ENCODE data around the gene TTYH1.

Gene TTYH1

GRCh38 chr19:54418930-54419800 lies 3.9 kb downstream of the TTYH1 start:
- Histone ChIP-seq H3K4me3 (ENCODE audit: insufficient read length, low read depth) (no peak overlapping the region), H3K9ac (ENCODE audit: insufficient read length, low read depth) (peak overlapping the region; percentile 11), H3K9me3 (ENCODE audit: insufficient read depth, low read length) (peaks cover 9% of the 10 kb centered on the region; the same call in 1 of the 2 replicates), H3K4me1 (ENCODE audit: insufficient read depth, insufficient read length) (peaks cover 19% of the 10 kb centered on the region), H3K36me3 (ENCODE audit: insufficient read depth, insufficient read length, low read length) (no peaks in the 10 kb centered on the region), H3K27me3 (ENCODE audit: insufficient read depth, insufficient read length) (peaks cover 36% of the 10 kb centered on the region)
- TF ChIP-seq SUZ12 (IDR thresholded peaks at IDR 0.05; ENCODE audit: extremely low read depth, insufficient read depth, insufficient read length) (no peak), YY1 (IDR thresholded peaks at IDR 0.05; ENCODE audit: insufficient read depth, insufficient read length) (no peak), ZNF274 (IDR thresholded peaks at IDR 0.05; ENCODE audit: low read depth, low read length) (no peak)
- DNase-seq (ENCODE audit: low read depth, low spot score), result no peak

DNA sequence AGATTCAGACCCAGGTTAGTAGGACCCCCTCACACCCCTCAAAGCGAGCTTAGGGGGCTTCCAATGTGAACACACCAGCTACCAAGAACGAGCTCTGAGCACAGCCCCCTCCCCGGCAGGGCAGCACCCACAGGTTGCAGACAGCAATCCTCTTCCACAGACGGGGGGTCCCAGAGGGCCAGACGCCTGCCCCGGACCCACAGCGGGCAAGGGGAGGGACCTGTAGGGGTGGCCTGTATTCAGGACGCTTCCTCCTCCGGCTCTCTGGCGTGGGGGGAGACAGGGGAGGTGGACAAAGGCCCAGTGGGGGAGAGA lies 4.8 kb downstream of the TTYH1 start:
- no peak for TF ChIP-seq ZNF274 (IDR thresholded peaks at IDR 0.05; ENCODE audit: low read depth, low read length)
- H3K36me3 ChIP-seq (ENCODE audit: insufficient read depth, insufficient read length, low read length), result no peaks in the 10 kb centered on the region
- H3K27me3 ChIP-seq (ENCODE audit: insufficient read depth, insufficient read length), result peaks cover 29% of the 10 kb centered on the region

GRCh38 chr19:54420383-54421168 lies 5.3 kb downstream of the TTYH1 start:
- peak; percentile 91 for DNase-seq (ENCODE audit: low read depth, low spot score)
- Histone ChIP-seq H3K4me3 (ENCODE audit: insufficient read length, low read depth) (peak overlapping the region; percentile 44), H3K36me3 (ENCODE audit: insufficient read depth, insufficient read length, low read length) (no peaks in the 10 kb centered on the region), H3K9ac (ENCODE audit: insufficient read length, low read depth) (peak overlapping the region; percentile 46), H3K27me3 (ENCODE audit: insufficient read depth, insufficient read length) (peaks cover 26% of the 10 kb centered on the region), H3K9me3 (ENCODE audit: insufficient read depth, low read length) (no peaks in the 10 kb centered on the region), H3K4me1 (ENCODE audit: insufficient read depth, insufficient read length) (peaks cover 19% of the 10 kb centered on the region)
- TF ChIP-seq YY1 (IDR thresholded peaks at IDR 0.05; ENCODE audit: insufficient read depth, insufficient read length) (no peak), ZNF274 (IDR thresholded peaks at IDR 0.05; ENCODE audit: low read depth, low read length) (no peak), SUZ12 (IDR thresholded peaks at IDR 0.05; ENCODE audit: extremely low read depth, insufficient read depth, insufficient read length) (no peak)

More for the DNA sequence above, 4.8 kb downstream of the TTYH1 start:
- 0 out of 2 replicates have a peak, but pooled peaks cover under 1% of the 10 kb centered on the region for H3K9me3 ChIP-seq (ENCODE audit: insufficient read depth, low read length)
- no peak for DNase-seq (ENCODE audit: low read depth, low spot score)
- H3K4me1 ChIP-seq (ENCODE audit: insufficient read depth, insufficient read length), result peaks cover 19% of the 10 kb centered on the region
- peak overlapping the region; percentile 75 for H3K9ac ChIP-seq (ENCODE audit: insufficient read length, low read depth)
- peak overlapping the region; percentile 15 for H3K4me3 ChIP-seq (ENCODE audit: insufficient read length, low read depth)

DNA sequence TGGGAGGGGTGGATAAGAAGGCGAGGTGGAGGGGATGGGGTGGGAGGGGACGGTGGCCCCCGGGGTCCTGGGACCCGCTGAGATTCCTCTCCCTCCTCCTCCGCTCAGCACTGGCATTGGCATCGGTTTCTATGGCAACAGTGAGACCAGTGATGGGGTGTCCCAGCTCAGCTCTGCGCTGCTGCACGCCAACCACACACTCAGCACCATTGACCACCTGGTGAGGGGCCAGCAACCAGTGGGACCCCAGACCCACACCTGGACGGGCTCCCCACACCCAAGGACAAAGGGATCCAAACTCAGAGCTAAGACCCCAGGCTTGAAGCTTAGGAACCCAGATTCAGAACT lies 5.9 kb downstream of the TTYH1 start:
- Histone ChIP-seq H3K9me3 (ENCODE audit: insufficient read depth, low read length) (no peaks in the 10 kb centered on the region), H3K4me3 (ENCODE audit: insufficient read length, low read depth) (peak overlapping the region; percentile 15), H3K9ac (ENCODE audit: insufficient read length, low read depth) (peak overlapping the region; percentile 50), H3K27me3 (ENCODE audit: insufficient read depth, insufficient read length) (peaks cover 20% of the 10 kb centered on the region), H3K4me1 (ENCODE audit: insufficient read depth, insufficient read length) (peaks cover 21% of the 10 kb centered on the region), H3K36me3 (ENCODE audit: insufficient read depth, insufficient read length, low read length) (no peaks in the 10 kb centered on the region)
- TF ChIP-seq SUZ12 (IDR thresholded peaks at IDR 0.05; ENCODE audit: extremely low read depth, insufficient read depth, insufficient read length) (no peak), YY1 (IDR thresholded peaks at IDR 0.05; ENCODE audit: insufficient read depth, insufficient read length) (no peak), ZNF274 (IDR thresholded peaks at IDR 0.05; ENCODE audit: low read depth, low read length) (no peak)
- DNase-seq (ENCODE audit: low read depth, low spot score), result no peak

GRCh38 chr19:54421521-54421920 lies 6.3 kb downstream of the TTYH1 start:
- no peaks in the 10 kb centered on the region for H3K9me3 ChIP-seq (ENCODE audit: insufficient read depth, low read length)
- no peak for DNase-seq (ENCODE audit: low read depth, low spot score)
- peak overlapping the region; percentile 42 for H3K9ac ChIP-seq (ENCODE audit: insufficient read length, low read depth)
- peak overlapping the region; percentile 15 for H3K4me3 ChIP-seq (ENCODE audit: insufficient read length, low read depth)
- TF ChIP-seq ZNF274 (IDR thresholded peaks at IDR 0.05; ENCODE audit: low read depth, low read length) (no peak), SUZ12 (IDR thresholded peaks at IDR 0.05; ENCODE audit: extremely low read depth, insufficient read depth, insufficient read length) (no peak), YY1 (IDR thresholded peaks at IDR 0.05; ENCODE audit: insufficient read depth, insufficient read length) (no peak)
- peaks cover 16% of the 10 kb centered on the region for H3K27me3 ChIP-seq (ENCODE audit: insufficient read depth, insufficient read length)
- H3K4me1 ChIP-seq (ENCODE audit: insufficient read depth, insufficient read length), result peaks cover 25% of the 10 kb centered on the region
- no peaks in the 10 kb centered on the region for H3K36me3 ChIP-seq (ENCODE audit: insufficient read depth, insufficient read length, low read length)

- Histone ChIP-seq H3K27me3 (ENCODE audit: insufficient read depth, insufficient read length) (peaks cover 10% of the 10 kb centered on the region), H3K9me3 (ENCODE audit: insufficient read depth, low read length) (no peaks in the 10 kb centered on the region), H3K36me3 (ENCODE audit: insufficient read depth, insufficient read length, low read length) (no peaks in the 10 kb centered on the region), H3K4me3 (ENCODE audit: insufficient read length, low read depth) (no peak overlapping the region), H3K9ac (ENCODE audit: insufficient read length, low read depth) (peak overlapping the region; percentile 42), H3K4me1 (ENCODE audit: insufficient read depth, insufficient read length) (peaks cover 23% of the 10 kb centered on the region)
- TF ChIP-seq SUZ12 (IDR thresholded peaks at IDR 0.05; ENCODE audit: extremely low read depth, insufficient read depth, insufficient read length) (no peak), YY1 (IDR thresholded peaks at IDR 0.05; ENCODE audit: insufficient read depth, insufficient read length) (no peak), ZNF274 (IDR thresholded peaks at IDR 0.05; ENCODE audit: low read depth, low read length) (no peak)
- DNase-seq (ENCODE audit: low read depth, low spot score), result no peak
These were observed 6.9 kb downstream of the TTYH1 start for GRCh38 chr19:54422136-54422535.

GRCh38 chr19:54424201-54424600 lies 8.9 kb downstream of the TTYH1 start:
- H3K4me3 ChIP-seq (ENCODE audit: insufficient read length, low read depth), result no peak overlapping the region
- H3K36me3 ChIP-seq (ENCODE audit: insufficient read depth, insufficient read length, low read length), result no peaks in the 10 kb centered on the region
- no peak for TF ChIP-seq ZNF274 (IDR thresholded peaks at IDR 0.05; ENCODE audit: low read depth, low read length)
- TF ChIP-seq SUZ12 (IDR thresholded peaks at IDR 0.05; ENCODE audit: extremely low read depth, insufficient read depth, insufficient read length), result no peak
- peaks cover 4% of the 10 kb centered on the region for H3K27me3 ChIP-seq (ENCODE audit: insufficient read depth, insufficient read length)
- no peaks in the 10 kb centered on the region for H3K9me3 ChIP-seq (ENCODE audit: insufficient read depth, low read length)
- H3K9ac ChIP-seq (ENCODE audit: insufficient read length, low read depth), result no peak overlapping the region
- DNase-seq (ENCODE audit: low read depth, low spot score), result no peak
- peaks cover 25% of the 10 kb centered on the region for H3K4me1 ChIP-seq (ENCODE audit: insufficient read depth, insufficient read length)
